HEK293T (cell line): ENCODE results near the gene SCN4A.

Experiments used
- FOXA1 ChIP-seq: fragments of 450-650 bp; IDR thresholded peaks from 2 replicates; pipeline ENCODE4 v1.6.1; 2016; ENCODE audit warnings: mild to moderate bottlenecking
- L3MBTL2 ChIP-seq: fragments of 450-650 bp; conservative IDR thresholded peaks from 2 replicates; pipeline ENCODE4 v1.6.1; 2016; ENCODE audit warnings: mild to moderate bottlenecking

GRCh38 chr17:64001091-64001579, 28.4 kb upstream of the SCN4A start:
- no peak for TF ChIP-seq FOXA1
- no peak for TF ChIP-seq L3MBTL2
